OCI-M1 (cell line): Measurements from ENCODE around the gene CELA1.

Experiments used
- DNase-seq: peaks from one replicate; lab custom pipeline; 2025; lab: John Stamatoyannopoulos, UW

CELA1 gene

GRCh38 chr12:51374856-51375255 lies 28.4 kb upstream of the CELA1 start:
- no peak for DNase-seq

- DNase-seq, result no peak
Observed at GRCh38 chr12:51374361-51374760, 27.9 kb upstream of the CELA1 start.

- peak; percentile 76 for DNase-seq
Observed at GRCh38 chr12:51373187-51373586, 26.7 kb upstream of the CELA1 start.

GRCh38 chr12:51372021-51372420 lies 25.5 kb upstream of the CELA1 start:
- no peak for DNase-seq

- DNase-seq, result no peak
Observed at GRCh38 chr12:51371295-51371953, 24.9 kb upstream of the CELA1 start.

- DNase-seq, result no peak
Observed at GRCh38 chr12:51370667-51371066, 24.2 kb upstream of the CELA1 start.

- DNase-seq, result no peak
Observed at GRCh38 chr12:51369581-51369980, 23.1 kb upstream of the CELA1 start.

GRCh38 chr12:51368640-51369517 lies 22.4 kb upstream of the CELA1 start:
- peak; percentile 86 for DNase-seq

GRCh38 chr12:51365276-51365675 lies 18.8 kb upstream of the CELA1 start:
- DNase-seq, result no peak

GRCh38 chr12:51364001-51364400 lies 17.5 kb upstream of the CELA1 start:
- DNase-seq, result no peak

GRCh38 chr12:51362747-51363342 lies 16.4 kb upstream of the CELA1 start:
- peak; percentile 30 for DNase-seq

GRCh38 chr12:51362307-51362706 lies 15.8 kb upstream of the CELA1 start:
- DNase-seq, result no peak

- DNase-seq, result no peak
Observed at GRCh38 chr12:51361161-51362016, 14.9 kb upstream of the CELA1 start.

- no peak for DNase-seq
Observed at GRCh38 chr12:51360315-51360714, 13.8 kb upstream of the CELA1 start.

GRCh38 chr12:51359851-51360250 lies 13.4 kb upstream of the CELA1 start:
- no peak for DNase-seq

- no peak for DNase-seq
Observed at GRCh38 chr12:51358496-51358895, 12.0 kb upstream of the CELA1 start.

GRCh38 chr12:51357374-51358047 lies 11.0 kb upstream of the CELA1 start:
- DNase-seq, result no peak

GRCh38 chr12:51351913-51352532 lies 5.5 kb upstream of the CELA1 start:
- DNase-seq, result peak; percentile 52

GRCh38 chr12:51349026-51349425 lies 2.5 kb upstream of the CELA1 start:
- DNase-seq, result no peak

- no peak for DNase-seq
Observed at GRCh38 chr12:51348116-51348515, 1.6 kb upstream of the CELA1 start.

GRCh38 chr12:51345681-51346080 lies 798 bp downstream of the CELA1 start:
- DNase-seq, result no peak
